Measurements from ENCODE around the gene C10orf95. TPM values are rescaled to one million over a fixed set of nuclear protein-coding genes. Genes with fewer than 3 reads are reported as not detected.

Gene C10orf95
- total and polyA plus RNA-seq, 2 donors: 0.11 TPM; not detected in 1

DNA sequence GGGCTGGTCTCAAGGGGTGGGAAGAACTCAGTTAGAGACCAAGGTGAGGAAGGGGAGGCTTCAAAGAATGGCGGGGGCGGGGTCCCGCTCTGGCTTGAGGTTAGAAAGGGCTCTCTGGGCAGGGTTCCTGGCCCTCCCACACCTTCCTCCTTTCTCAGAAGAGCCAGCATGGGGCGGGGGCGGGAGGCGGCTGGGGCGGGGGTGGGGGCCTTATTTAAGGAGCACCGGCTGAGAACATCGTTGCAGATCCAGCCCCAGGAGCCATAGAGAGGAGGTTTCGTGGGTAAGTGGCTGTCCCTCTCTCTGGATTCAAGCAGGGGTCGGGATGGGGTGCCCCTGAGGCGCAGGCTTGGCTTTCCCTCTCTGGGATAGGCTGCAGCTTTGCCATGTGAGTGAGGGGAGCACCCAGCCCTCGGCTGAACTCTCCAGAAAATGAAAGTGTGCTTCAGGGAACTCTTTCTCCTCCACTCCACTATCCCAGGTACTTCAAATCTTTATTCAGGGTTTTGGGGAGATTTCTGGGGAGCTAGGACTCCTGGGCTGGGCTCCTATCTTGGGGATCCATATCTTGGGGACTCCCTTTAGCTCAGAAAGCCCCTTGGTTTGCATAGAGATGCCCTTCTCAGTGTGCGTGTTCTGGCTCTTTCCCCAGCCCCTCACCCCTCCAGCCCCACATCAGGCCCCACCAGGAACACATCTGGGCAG is 15.7 kb downstream of the C10orf95 start:
- Histone ChIP-seq H3K4me3 (ENCODE audit: low read depth, low read length) (no peak overlapping the region), H3K36me3 (ENCODE audit: insufficient read depth) (no peaks in the 10 kb centered on the region), H3K27ac (ENCODE audit: low read depth) (no peak overlapping the region), H3K4me1 (ENCODE audit: insufficient read depth) (no peaks in the 10 kb centered on the region)
- no peak for DNase-seq (ENCODE audit: extremely low spot score)
- 9% methylated on average over 14 of the region's 14 CpGs for WGBS

- WGBS: 41% methylated on average over 5 of the region's 5 CpGs
- no peak overlapping the region for H3K27ac ChIP-seq (ENCODE audit: low read depth)
- no peak overlapping the region for H3K4me3 ChIP-seq (ENCODE audit: low read depth, low read length)
- H3K4me1 ChIP-seq (ENCODE audit: insufficient read depth): no peaks in the 10 kb centered on the region
- no peaks in the 10 kb centered on the region for H3K36me3 ChIP-seq (ENCODE audit: insufficient read depth)
- no peak for DNase-seq (ENCODE audit: extremely low spot score)
Measured at GRCh38 chr10:102435133-102435497, 16.2 kb downstream of the C10orf95 start.

GRCh38 chr10:102434394-102435132 is 16.8 kb downstream of the C10orf95 start:
- Histone ChIP-seq H3K4me1 (ENCODE audit: insufficient read depth) (no peaks in the 10 kb centered on the region), H3K36me3 (ENCODE audit: insufficient read depth) (no peaks in the 10 kb centered on the region), H3K27ac (ENCODE audit: low read depth) (no peak overlapping the region), H3K4me3 (ENCODE audit: low read depth, low read length) (no peak overlapping the region)
- DNase-seq (ENCODE audit: extremely low spot score): no peak
- WGBS: 27% methylated on average over 9 of the region's 9 CpGs

DNA sequence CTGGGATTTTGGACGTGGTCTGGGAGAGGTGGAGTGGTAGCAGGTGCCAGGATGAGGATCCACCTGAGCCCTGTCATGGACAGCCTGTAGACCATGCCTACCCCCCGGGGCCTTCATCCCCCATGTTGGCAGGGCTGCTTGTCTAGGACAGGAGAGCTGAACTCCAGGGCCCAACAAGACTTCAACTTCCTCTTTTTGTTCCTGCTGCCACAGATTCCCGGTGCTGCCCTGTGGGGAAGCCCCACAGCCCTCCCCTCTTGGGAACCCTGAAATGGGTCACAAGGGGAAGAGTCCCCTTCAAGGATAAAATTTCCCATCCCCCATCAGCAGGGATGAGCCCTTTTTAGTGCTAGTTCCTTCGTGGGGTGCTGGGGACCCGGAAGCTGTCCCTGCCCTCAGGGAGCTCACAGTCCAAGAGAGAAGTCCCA is 17.7 kb downstream of the C10orf95 start:
- 58% methylated on average over 5 of the region's 5 CpGs for WGBS
- H3K27ac ChIP-seq (ENCODE audit: low read depth): no peak overlapping the region
- no peaks in the 10 kb centered on the region for H3K36me3 ChIP-seq (ENCODE audit: insufficient read depth)
- no peaks in the 10 kb centered on the region for H3K4me1 ChIP-seq (ENCODE audit: insufficient read depth)
- DNase-seq (ENCODE audit: extremely low spot score): no peak
- no peak overlapping the region for H3K4me3 ChIP-seq (ENCODE audit: low read depth, low read length)

DNA sequence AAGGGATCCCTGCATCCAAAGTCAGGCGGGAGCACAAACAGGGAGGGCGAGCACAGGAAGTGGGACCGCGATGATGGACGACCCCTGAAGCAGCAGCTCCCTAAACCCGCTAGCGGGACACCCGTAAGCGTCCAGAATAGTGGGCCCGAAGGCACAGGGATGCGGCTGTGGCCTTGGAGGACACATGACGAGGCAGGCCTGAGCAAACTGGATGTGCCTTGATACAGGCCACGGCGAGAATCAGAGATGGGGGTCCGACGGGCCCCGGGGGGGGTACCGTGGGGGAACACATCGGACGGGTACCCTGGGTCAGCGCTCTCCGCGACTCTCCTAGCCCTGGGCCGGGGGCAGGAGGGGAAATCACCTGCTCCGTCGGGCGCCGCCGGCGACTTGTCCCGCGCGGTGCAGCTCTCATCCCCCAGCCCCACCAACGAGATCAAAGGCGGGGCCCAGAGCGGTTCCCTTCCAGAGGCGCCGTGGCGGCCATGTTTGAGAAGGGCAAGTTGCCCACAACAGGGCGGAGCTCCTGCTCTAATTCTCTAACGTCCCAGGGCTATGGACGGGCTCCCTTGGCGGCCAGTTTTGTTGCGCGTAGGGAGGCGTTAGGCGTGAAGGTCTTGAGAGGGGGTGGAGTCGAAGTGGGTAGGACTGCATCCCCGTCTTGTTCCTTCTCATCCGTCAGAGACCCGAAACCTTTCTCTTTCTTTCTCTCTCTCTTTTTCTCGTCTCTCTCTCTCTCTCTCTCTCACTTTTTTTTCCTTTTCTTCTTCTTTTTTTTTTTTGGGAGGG is 19.0 kb downstream of the C10orf95 start, which contains the start of gene CUEDC2:
TSS of gene CUEDC2 (minus strand) at position 413 of the 789 bp plus-strand sequence. CDS start 7,386 bp downstream, outside the sequence.
- DNase-seq (ENCODE audit: extremely low spot score): peak; percentile 95
- under 1% methylated on average over 52 of the region's 52 CpGs for WGBS
- Histone ChIP-seq H3K4me1 (ENCODE audit: insufficient read depth) (no peaks in the 10 kb centered on the region), H3K36me3 (ENCODE audit: insufficient read depth) (no peaks in the 10 kb centered on the region), H3K27ac (ENCODE audit: low read depth) (no peak within 1 kb of the TSS), H3K4me3 (ENCODE audit: low read depth, low read length) (peak within 1 kb of the TSS; percentile 92)

DNA sequence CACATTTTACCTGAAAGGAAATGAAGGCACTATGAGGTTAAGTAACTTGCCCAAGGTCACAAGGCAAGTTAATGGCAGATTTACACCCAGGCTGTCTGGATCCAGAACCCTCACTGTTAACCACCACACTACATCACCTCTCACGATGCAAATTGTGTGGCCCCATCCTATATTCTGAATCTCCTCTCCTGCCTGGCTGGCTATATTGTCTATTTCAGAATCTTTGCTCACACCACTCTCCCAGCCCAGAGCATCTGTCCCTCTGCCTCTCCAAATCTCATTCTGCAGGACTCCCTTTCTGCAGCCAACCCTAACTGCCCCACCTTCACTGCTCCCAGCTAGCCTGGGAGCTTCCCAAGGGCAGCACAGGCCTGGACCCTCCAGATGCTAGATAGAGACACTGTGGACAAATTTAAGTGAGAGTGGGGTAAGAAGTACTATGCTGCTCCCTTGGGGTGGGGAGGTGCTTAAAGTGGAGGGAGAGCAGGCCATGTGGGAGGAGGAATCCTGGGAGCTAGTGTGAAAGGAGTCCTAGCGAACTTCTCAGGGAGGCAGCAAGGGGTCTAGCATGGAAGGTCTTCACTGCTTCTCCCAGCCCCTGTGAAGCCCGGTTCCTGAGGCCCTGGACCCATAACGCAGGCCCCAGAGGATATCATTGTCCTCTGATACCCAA is 19.8 kb downstream of the C10orf95 start:
- 20% methylated on average over 4 of the region's 4 CpGs for WGBS
- no peaks in the 10 kb centered on the region for H3K36me3 ChIP-seq (ENCODE audit: insufficient read depth)
- no peaks in the 10 kb centered on the region for H3K4me1 ChIP-seq (ENCODE audit: insufficient read depth)
- H3K4me3 ChIP-seq (ENCODE audit: low read depth, low read length): peak overlapping the region; percentile 92
- H3K27ac ChIP-seq (ENCODE audit: low read depth): no peak overlapping the region
- DNase-seq (ENCODE audit: extremely low spot score): no peak

DNA sequence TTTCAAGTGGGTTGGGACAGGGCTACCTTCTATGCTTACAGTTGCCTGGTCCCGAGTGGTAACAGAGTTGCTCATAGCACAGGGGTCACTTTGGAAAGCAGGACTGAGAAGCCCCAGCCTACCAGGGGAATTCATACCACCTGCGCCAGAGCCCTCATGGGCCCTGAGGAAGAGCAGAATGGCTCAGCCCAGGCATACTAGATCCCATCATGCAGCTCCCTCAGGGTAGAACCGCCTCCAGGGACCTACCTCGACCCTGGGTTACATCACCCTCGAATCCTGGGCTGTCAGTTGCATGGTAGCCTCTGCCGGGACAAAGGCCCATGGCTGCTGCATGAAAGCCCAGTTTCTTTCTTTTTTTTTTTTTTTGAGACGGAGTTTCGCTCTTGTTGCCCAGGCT is 21.9 kb downstream of the C10orf95 start:
- no peak overlapping the region for H3K27ac ChIP-seq (ENCODE audit: low read depth)
- no peak for DNase-seq (ENCODE audit: extremely low spot score)
- H3K4me3 ChIP-seq (ENCODE audit: low read depth, low read length): no peak overlapping the region
- no peaks in the 10 kb centered on the region for H3K36me3 ChIP-seq (ENCODE audit: insufficient read depth)
- no peaks in the 10 kb centered on the region for H3K4me1 ChIP-seq (ENCODE audit: insufficient read depth)
- 83% methylated on average over 8 of the region's 8 CpGs for WGBS

GRCh38 chr10:102426803-102427287 is 24.5 kb downstream of the C10orf95 start:
- H3K27ac ChIP-seq (ENCODE audit: low read depth): no peak overlapping the region
- no peak overlapping the region for H3K4me3 ChIP-seq (ENCODE audit: low read depth, low read length)
- DNase-seq (ENCODE audit: extremely low spot score): no peak
- WGBS: 79% methylated on average over 7 of the region's 7 CpGs
- H3K36me3 ChIP-seq (ENCODE audit: insufficient read depth): no peaks in the 10 kb centered on the region
- H3K4me1 ChIP-seq (ENCODE audit: insufficient read depth): no peaks in the 10 kb centered on the region

DNA sequence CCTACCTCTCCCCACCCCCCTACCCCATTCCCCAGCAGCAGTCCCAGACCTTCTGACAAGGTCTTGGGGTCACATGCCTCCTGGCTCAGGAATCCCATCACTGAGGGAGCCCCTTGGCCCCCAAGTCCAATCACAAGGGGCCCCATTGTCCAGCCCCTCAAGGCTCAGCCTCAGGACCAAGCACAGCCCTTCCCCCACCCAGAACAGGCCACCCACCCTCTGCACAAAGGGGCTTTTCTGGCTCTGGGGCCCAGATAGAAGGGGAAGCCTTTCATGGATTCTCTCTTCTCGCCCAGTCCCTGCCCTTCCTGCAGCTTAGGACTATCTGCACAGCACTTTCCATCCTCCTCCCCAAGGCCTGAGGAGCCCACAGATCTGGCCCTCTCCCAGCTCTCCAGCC is 25.9 kb downstream of the C10orf95 start:
- H3K36me3 ChIP-seq (ENCODE audit: insufficient read depth): no peaks in the 10 kb centered on the region
- H3K4me3 ChIP-seq (ENCODE audit: low read depth, low read length): no peak overlapping the region
- no peaks in the 10 kb centered on the region for H3K4me1 ChIP-seq (ENCODE audit: insufficient read depth)
- DNase-seq (ENCODE audit: extremely low spot score): no peak
- H3K27ac ChIP-seq (ENCODE audit: low read depth): no peak overlapping the region
- WGBS: 72% methylated on average over 1 of the region's 1 CpG

DNA sequence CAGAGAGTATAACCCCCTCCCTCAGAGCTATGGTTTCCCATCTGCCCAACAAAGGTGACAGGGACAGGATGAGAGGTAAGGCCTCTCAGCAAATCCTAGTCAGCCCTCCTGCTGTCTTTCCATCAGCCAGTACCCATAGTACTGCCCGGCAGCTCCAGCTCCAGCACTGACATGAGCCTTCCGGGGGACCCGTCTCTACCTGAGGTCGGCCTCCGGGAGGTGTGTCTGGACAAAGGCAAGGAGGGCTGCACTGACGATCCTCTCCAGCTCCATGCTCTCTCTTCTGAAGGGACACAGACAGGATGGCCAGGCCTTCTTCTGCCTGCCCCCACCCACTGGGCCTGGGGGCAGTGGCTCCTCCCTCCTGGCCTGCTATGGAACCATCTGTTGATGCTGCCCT is 26.4 kb downstream of the C10orf95 start:
- no peak overlapping the region for H3K4me3 ChIP-seq (ENCODE audit: low read depth, low read length)
- H3K27ac ChIP-seq (ENCODE audit: low read depth): no peak overlapping the region
- no peaks in the 10 kb centered on the region for H3K36me3 ChIP-seq (ENCODE audit: insufficient read depth)
- WGBS: 78% methylated on average over 6 of the region's 6 CpGs
- no peak for DNase-seq (ENCODE audit: extremely low spot score)
- H3K4me1 ChIP-seq (ENCODE audit: insufficient read depth): no peaks in the 10 kb centered on the region

- Histone ChIP-seq H3K36me3 (ENCODE audit: insufficient read depth) (no peaks in the 10 kb centered on the region), H3K4me1 (ENCODE audit: insufficient read depth) (no peaks in the 10 kb centered on the region), H3K27ac (ENCODE audit: low read depth) (no peak overlapping the region), H3K4me3 (ENCODE audit: low read depth, low read length) (no peak overlapping the region)
- 90% methylated on average over 9 of the region's 9 CpGs for WGBS
- no peak for DNase-seq (ENCODE audit: extremely low spot score)
Measured at GRCh38 chr10:102424145-102424544, 27.2 kb downstream of the C10orf95 start.

GRCh38 chr10:102423372-102423968 is 27.9 kb downstream of the C10orf95 start:
- H3K4me1 ChIP-seq (ENCODE audit: insufficient read depth): no peaks in the 10 kb centered on the region
- no peak overlapping the region for H3K27ac ChIP-seq (ENCODE audit: low read depth)
- H3K36me3 ChIP-seq (ENCODE audit: insufficient read depth): no peaks in the 10 kb centered on the region
- DNase-seq (ENCODE audit: extremely low spot score): no peak
- 92% methylated on average over 13 of the region's 13 CpGs for WGBS
- H3K4me3 ChIP-seq (ENCODE audit: low read depth, low read length): no peak overlapping the region
